Pancreas (tissue), 10 donors: ENCODE results near the gene MXI1. TPM values are rescaled to one million over a fixed set of nuclear protein-coding genes. Genes with fewer than 3 reads are reported as not detected.
"Not testable (repeated sequence)": the region's sequence is repeated elsewhere in the genome, so short reads cannot be mapped to it uniquely, and the experiment has no call there.

Source experiments
- ATAC-seq, 4 donors: fragments of 200-7000 bp; cut with Tn5 transposase; one replicate each; pipeline versions ENCODE4 v1.8.0 to v1.9.1; 2020; ENCODE audit warnings: mild to moderate bottlenecking in 4 of 4, moderate library complexity in 4 of 4
- DNase-seq, 6 donors: peaks; one replicate each; pipeline ENCODE4 v3.0.0-alpha.2; 2020
- FAIRE-seq: peaks from 2 replicates; lab custom pipeline; 2012; peaks lifted over from hg19 to GRCh38; lab: Jason Lieb, UNC
- H3K27ac ChIP-seq, 4 donors: fragments of 200-600 bp; sonication (generic); 1 replicate in 3 of 4; 2 replicates in 1 of 4; pipeline versions ENCODE4 v1.5.0 to v1.8.0; 2020
- H3K27me3 ChIP-seq, 4 donors: fragments of 200-600 bp; one replicate each; pipeline ENCODE4 v1.8.0; 2021
- H3K36me3 ChIP-seq, 3 donors: fragments of 200-600 bp; sonication (generic) in 1 of 3; one replicate each; pipeline versions ENCODE4 v1.5.0 to v1.8.0; 2020 to 2021
- H3K4me1 ChIP-seq, 3 donors: fragments of 200-600 bp; one replicate each; pipeline ENCODE4 v1.8.0; 2021
- H3K4me3 ChIP-seq, 4 donors: fragments of 200-600 bp; sonication (generic) in 2 of 4; one replicate each; pipeline versions ENCODE4 v1.5.0 to v1.8.0; 2020 to 2021
- H3K9me3 ChIP-seq, 4 donors: fragments of 200-600 bp; one replicate each; pipeline ENCODE4 v1.8.0; 2021
- CTCF ChIP-seq, 4 donors: fragments of 200-600 bp; sonication (generic) in 3 of 4; IDR thresholded peaks; one replicate each; pipeline versions ENCODE4 v1.5.0 to v1.8.0; 2021; ENCODE audit warnings: antibody characterized with exemption in 4 of 4
- WGBS, 2 donors: extraction: QIAGEN DNeasy Blood & Tissue Kit; methylation state at CpG; one replicate each; pipeline ENCODE4 v1.1.7; 2013; 5-methylcytosine and 5-hydroxymethylcytosine counted together
- intact Hi-C, 3 donors: fragments of 100-400 bp; cut with DNase I; formaldehyde crosslinking; loops; one replicate each; pipeline versions ENCODE4 v1.11.1 to v1.14.2; 2022
- polyA plus RNA-seq, 2 donors: library from polyadenylated mRNA; stranded (reverse); fragments of 200-250 nt; gene quantifications; one replicate each; pipeline ENCODE4 v1.2.3, GENCODE V29; 2013
- total RNA-seq, 6 donors: library from RNA; stranded (reverse); fragmentation: NEBNext Ultra II Directional in 4 of 6; extraction: Animal tissue kit (Norgen Biotek cat#: 25700) in 4 of 6; gene quantifications; one replicate each; pipeline versions ENCODE4 v1.2.1 to v1.2.4, GENCODE V29; 2021 to 2023
- donor health status: healthy with polysubstance abuse.
- donor health status: DM: no; HTN: no; CAD: no; lungs with moderate emphysema.
- donor health status: DM: no; HTN: no; CAD: no.
- donor health status: control.
- donor health status: control.
- donor health status: Bipolar disorder and iron deficiency.
- donor health status: DM: yes; HTN: yes; CAD: no.
- donor health status: DM: no; HTN: no; CAD: no.
- donor health status: DM: no; HTN: no; CAD: no.
- donor health status: DM: yes; HTN: yes; CAD: no.

Gene MXI1
- total and polyA plus RNA-seq, 8 donors = 8.2 to 30.5 (median 21.5) TPM

- Histone ChIP-seq H3K27ac (no peak overlapping the region), H3K27me3 (no peaks in the 10 kb centered on the region), H3K9me3 (no peaks in the 10 kb centered on the region), H3K36me3 (no peaks in the 10 kb centered on the region), H3K4me3 (no peak overlapping the region), H3K4me1 (no peaks in the 10 kb centered on the region)
- 68 to 75% methylated on average over 4 of the region's 4 CpGs for WGBS, 2 donors
- TF ChIP-seq CTCF (IDR thresholded peaks at IDR 0.05) = no peak
- no peak for FAIRE-seq
- ATAC-seq = no peak
- DNase-seq = no peak
- intact Hi-C loops = no loop called here
Observed at GRCh38 chr10:110326351-110327032, 119.1 kb downstream of the MXI1 start.

GRCh38 chr10:110327262-110327914 lies 120.0 kb downstream of the MXI1 start:
- H3K4me3 ChIP-seq = no peak overlapping the region
- H3K27me3 ChIP-seq = no peaks in the 10 kb centered on the region
- H3K9me3 ChIP-seq = no peaks in the 10 kb centered on the region
- FAIRE-seq (no peak), ATAC-seq (no peak), DNase-seq (no peak)
- intact Hi-C loops = no loop called here
- no peaks in the 10 kb centered on the region for H3K36me3 ChIP-seq
- WGBS, 2 donors = 71 to 82% methylated on average over 5 of the region's 5 CpGs
- TF ChIP-seq CTCF (IDR thresholded peaks at IDR 0.05) = no peak
- no peaks in the 10 kb centered on the region for H3K4me1 ChIP-seq
- H3K27ac ChIP-seq = no peak overlapping the region

- Histone ChIP-seq H3K27me3 (no peaks in the 10 kb centered on the region), H3K4me1 (no peaks in the 10 kb centered on the region), H3K9me3 (no peaks in the 10 kb centered on the region), H3K4me3 (no peak overlapping the region), H3K36me3 (no peaks in the 10 kb centered on the region), H3K27ac (no peak overlapping the region)
- DNase-seq (no peak), ATAC-seq (no peak), FAIRE-seq (no peak)
- intact Hi-C loops = no loop called here
- TF ChIP-seq CTCF (IDR thresholded peaks at IDR 0.05) = no peak
- 80 to 88% methylated on average over 6 of the region's 6 CpGs for WGBS, 2 donors
Observed at GRCh38 chr10:110330675-110331074, 123.3 kb downstream of the MXI1 start.

GRCh38 chr10:110331226-110331795 lies 123.9 kb downstream of the MXI1 start:
- 94 to 96% methylated on average over 32 of the region's 32 CpGs for WGBS, 2 donors
- H3K4me3 ChIP-seq, intact Hi-C loops: not testable (repeated sequence)

GRCh38 chr10:110334061-110334656 lies 126.8 kb downstream of the MXI1 start:
- 62 to 90% methylated on average over 5 of the region's 5 CpGs for WGBS, 2 donors
- Histone ChIP-seq H3K4me3 (no peak overlapping the region), H3K27me3 (no peaks in the 10 kb centered on the region), H3K36me3 (no peaks in the 10 kb centered on the region), H3K27ac (no peak overlapping the region), H3K4me1 (no peaks in the 10 kb centered on the region), H3K9me3 (no peaks in the 10 kb centered on the region)
- DNase-seq = no peak
- no peak for ATAC-seq
- no peak for FAIRE-seq
- TF ChIP-seq CTCF (IDR thresholded peaks at IDR 0.05) = no peak
- intact Hi-C loops = no loop called here

More at GRCh38 chr10:110331226-110331795, 123.9 kb downstream of the MXI1 start:
- not testable (repeated sequence) for H3K9me3 ChIP-seq, FAIRE-seq, H3K36me3 ChIP-seq, H3K27me3 ChIP-seq, H3K4me1 ChIP-seq, ATAC-seq, H3K27ac ChIP-seq
- peak in 1 of 6 donors; percentile 43 for DNase-seq
